ENCODE results near the gene CDC25B.
A peak's percentile ranks its signal among the peaks of the same experiment; 100 is the strongest.

The CDC25B gene

DNA sequence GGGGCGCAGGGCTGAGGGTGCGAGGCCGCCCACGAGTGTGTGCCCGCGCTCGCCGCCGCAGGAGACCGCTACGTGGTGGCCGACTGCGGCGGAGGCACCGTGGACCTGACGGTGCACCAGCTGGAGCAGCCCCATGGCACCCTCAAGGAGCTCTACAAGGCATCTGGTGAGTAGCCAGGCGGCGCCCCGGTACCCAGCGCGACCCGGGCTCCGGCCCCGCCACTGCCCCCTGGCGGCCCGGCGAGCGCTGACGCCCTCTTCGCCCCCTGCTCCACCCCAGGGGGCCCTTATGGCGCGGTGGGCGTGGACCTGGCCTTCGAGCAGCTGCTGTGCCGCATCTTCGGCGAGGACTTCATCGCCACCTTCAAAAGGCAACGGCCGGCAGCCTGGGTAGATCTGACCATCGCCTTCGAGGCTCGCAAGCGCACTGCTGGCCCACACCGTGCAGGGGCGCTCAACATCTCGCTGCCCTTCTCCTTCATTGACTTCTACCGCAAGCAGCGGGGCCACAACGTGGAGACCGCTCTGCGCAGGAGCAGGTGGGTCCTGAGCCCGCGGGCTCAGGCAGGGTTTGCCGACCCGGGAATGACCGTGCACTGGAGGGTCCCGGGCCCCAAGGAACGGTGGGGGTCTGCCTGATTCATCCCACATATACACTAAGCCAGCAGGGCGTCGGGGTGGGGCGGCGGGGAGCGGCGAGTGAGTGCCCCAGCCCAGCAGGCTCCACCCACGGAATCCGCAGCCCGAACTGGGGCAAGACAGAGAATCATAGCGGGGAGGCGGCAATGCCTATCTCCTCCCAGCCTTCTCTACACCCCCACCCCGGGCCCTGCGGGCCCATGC, 46.2 kb upstream of the CDC25B start:
- H3K4me1 ChIP-seq (ENCODE audit: control insufficient read depth, insufficient read depth, low read depth, low read length): peaks cover 23% of the 10 kb centered on the region
- peaks cover 0 to 59% of the 10 kb centered on the region in 2 experiments for H3K27me3 ChIP-seq (ENCODE audit: control insufficient read depth in 1 of 2, insufficient read depth in 1 of 2, low read length in 2 of 2)
- no peaks in the 10 kb centered on the region for H3K9me3 ChIP-seq (ENCODE audit: control insufficient read depth, low read length)
- peak overlapping the region in 1 of 2 experiments; percentile 56 for H3K18ac ChIP-seq (ENCODE audit: low read depth in 1 of 2, low read length in 2 of 2)
- DNase-seq: peak; percentile 41
- H3K36me3 ChIP-seq (ENCODE audit: control insufficient read depth in 1 of 2, insufficient read depth in 2 of 2, low read depth in 1 of 2, low read length in 2 of 2): peaks cover 19 to 26% of the 10 kb centered on the region in 2 experiments
- H2AK5ac ChIP-seq (ENCODE audit: low read length, severe bottlenecking): no peak overlapping the region
- H4K8ac ChIP-seq (ENCODE audit: low read length): peak overlapping the region; percentile 71
- no peak overlapping the region for H3K14ac ChIP-seq (ENCODE audit: low read length in 2 of 2)
- H2BK120ac ChIP-seq (ENCODE audit: low read depth, low read length): no peak overlapping the region
- H3K4me3 ChIP-seq (ENCODE audit: insufficient read depth in 1 of 2, low read depth in 1 of 2, low read length in 2 of 2): peak overlapping the region in 1 of 2 experiments; percentile 9
- peak overlapping the region; percentile 77 for H4K91ac ChIP-seq (ENCODE audit: low read length)
- no peak overlapping the region for H3K23ac ChIP-seq (ENCODE audit: low read length in 2 of 2)
- peak overlapping the region; percentile 83 for H2BK15ac ChIP-seq (ENCODE audit: low read depth, poor library complexity, severe bottlenecking)
- H3K4ac ChIP-seq (ENCODE audit: low read depth in 1 of 2, low read length in 2 of 2): peak overlapping the region in 1 of 2 experiments; percentile 58
- H3K79me1 ChIP-seq (replicated peaks; ENCODE audit: low read length, poor library complexity, severe bottlenecking): no peaks in the 10 kb centered on the region
- no peak overlapping the region for H2BK5ac ChIP-seq (ENCODE audit: low read depth, low read length, poor library complexity, severe bottlenecking)
- H2AFZ ChIP-seq (ENCODE audit: low read depth, low read length): peak overlapping the region; percentile 29
- peak overlapping the region in 1 of 2 experiments; percentile 21 for H2BK12ac ChIP-seq (ENCODE audit: low read length in 2 of 2)
- 19% methylated on average over 67 of the region's 72 CpGs for WGBS
- peak overlapping the region; percentile 9 for H3K4me2 ChIP-seq (ENCODE audit: low read length, poor library complexity, severe bottlenecking)
- no peak overlapping the region for H3K27ac ChIP-seq (ENCODE audit: low read length, poor library complexity, severe bottlenecking)
- no peak overlapping the region for H3K9ac ChIP-seq (ENCODE audit: low read length)

DNA sequence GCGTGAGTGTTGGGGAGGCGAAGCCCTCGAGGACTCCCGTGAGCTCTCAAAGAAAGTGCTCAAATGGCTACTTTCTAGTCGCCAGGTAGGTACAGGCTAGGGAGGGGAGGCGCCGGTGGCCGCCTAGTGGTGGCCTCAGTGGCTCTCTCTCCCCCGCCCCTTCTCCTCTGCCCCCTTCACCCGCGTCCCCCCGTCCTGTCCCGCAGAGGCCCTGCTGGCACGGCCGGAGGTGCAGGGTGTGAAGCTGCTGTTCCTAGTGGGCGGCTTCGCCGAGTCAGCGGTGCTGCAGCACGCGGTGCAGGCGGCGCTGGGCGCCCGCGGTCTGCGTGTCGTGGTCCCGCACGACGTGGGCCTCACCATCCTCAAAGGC, 44.8 kb upstream of the CDC25B start:
- Histone ChIP-seq H2BK12ac (ENCODE audit: low read length in 2 of 2) (no peak overlapping the region), H3K4ac (ENCODE audit: low read depth in 1 of 2, low read length in 2 of 2) (no peak overlapping the region)
- 76% methylated on average over 24 of the region's 31 CpGs for WGBS

DNA sequence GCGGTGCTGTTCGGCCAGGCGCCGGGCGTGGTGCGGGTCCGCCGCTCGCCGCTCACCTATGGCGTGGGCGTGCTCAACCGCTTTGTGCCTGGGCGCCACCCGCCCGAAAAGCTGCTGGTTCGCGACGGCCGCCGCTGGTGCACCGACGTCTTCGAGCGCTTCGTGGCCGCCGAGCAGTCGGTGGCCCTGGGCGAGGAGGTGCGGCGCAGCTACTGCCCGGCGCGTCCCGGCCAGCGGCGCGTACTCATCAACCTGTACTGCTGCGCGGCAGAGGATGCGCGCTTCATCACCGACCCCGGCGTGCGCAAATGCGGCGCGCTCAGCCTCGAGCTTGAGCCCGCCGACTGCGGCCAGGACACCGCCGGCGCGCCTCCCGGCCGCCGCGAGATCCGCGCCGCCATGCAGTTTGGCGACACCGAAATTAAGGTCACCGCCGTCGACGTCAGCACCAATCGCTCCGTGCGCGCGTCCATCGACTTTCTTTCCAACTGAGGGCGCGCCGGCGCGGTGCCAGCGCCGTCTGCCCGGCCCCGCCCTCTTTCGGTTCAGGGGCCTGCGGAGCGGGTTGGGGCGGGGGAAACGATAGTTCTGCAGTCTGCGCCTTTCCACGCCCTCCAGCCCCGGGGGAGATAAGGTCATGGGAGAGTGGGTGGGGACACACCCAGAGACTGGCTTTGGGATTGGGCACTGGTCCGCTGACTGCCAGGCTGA, 44.3 kb upstream of the CDC25B start:
- no peak overlapping the region for H3K9ac ChIP-seq (ENCODE audit: low read length)
- DNase-seq: peak; percentile 37

More for the DNA sequence above, 44.8 kb upstream of the CDC25B start:
- no peak overlapping the region for H3K14ac ChIP-seq (ENCODE audit: low read length in 2 of 2)
- H3K9me3 ChIP-seq (ENCODE audit: control insufficient read depth, low read length): no peaks in the 10 kb centered on the region
- H2BK120ac ChIP-seq (ENCODE audit: low read depth, low read length): no peak overlapping the region
- H3K9ac ChIP-seq (ENCODE audit: low read length): no peak overlapping the region
- no peak overlapping the region for H2BK5ac ChIP-seq (ENCODE audit: low read depth, low read length, poor library complexity, severe bottlenecking)
- H4K91ac ChIP-seq (ENCODE audit: low read length): no peak overlapping the region
- H3K4me1 ChIP-seq (ENCODE audit: control insufficient read depth, insufficient read depth, low read depth, low read length): peaks cover 19% of the 10 kb centered on the region
- no peak overlapping the region for H3K27ac ChIP-seq (ENCODE audit: low read length, poor library complexity, severe bottlenecking)
- peak overlapping the region; percentile 12 for H4K8ac ChIP-seq (ENCODE audit: low read length)
- no peak overlapping the region for H2AFZ ChIP-seq (ENCODE audit: low read depth, low read length)
- no peak overlapping the region for H2BK15ac ChIP-seq (ENCODE audit: low read depth, poor library complexity, severe bottlenecking)
- no peak for DNase-seq
- H2AK5ac ChIP-seq (ENCODE audit: low read length, severe bottlenecking): no peak overlapping the region
- peaks cover 2% of the 10 kb centered on the region for H3K79me1 ChIP-seq (replicated peaks; ENCODE audit: low read length, poor library complexity, severe bottlenecking)
- no peak overlapping the region for H3K23ac ChIP-seq (ENCODE audit: low read length in 2 of 2)
- no peak overlapping the region for H3K18ac ChIP-seq (ENCODE audit: low read depth in 1 of 2, low read length in 2 of 2)
- peaks cover 0 to 47% of the 10 kb centered on the region in 2 experiments for H3K27me3 ChIP-seq (ENCODE audit: control insufficient read depth in 1 of 2, insufficient read depth in 1 of 2, low read length in 2 of 2)
- no peak overlapping the region for H3K4me2 ChIP-seq (ENCODE audit: low read length, poor library complexity, severe bottlenecking)
- peaks cover 32 to 40% of the 10 kb centered on the region in 2 experiments for H3K36me3 ChIP-seq (ENCODE audit: control insufficient read depth in 1 of 2, insufficient read depth in 2 of 2, low read depth in 1 of 2, low read length in 2 of 2)
- H3K4me3 ChIP-seq (ENCODE audit: insufficient read depth in 1 of 2, low read depth in 1 of 2, low read length in 2 of 2): peak overlapping the region in 1 of 2 experiments; percentile 9

DNA sequence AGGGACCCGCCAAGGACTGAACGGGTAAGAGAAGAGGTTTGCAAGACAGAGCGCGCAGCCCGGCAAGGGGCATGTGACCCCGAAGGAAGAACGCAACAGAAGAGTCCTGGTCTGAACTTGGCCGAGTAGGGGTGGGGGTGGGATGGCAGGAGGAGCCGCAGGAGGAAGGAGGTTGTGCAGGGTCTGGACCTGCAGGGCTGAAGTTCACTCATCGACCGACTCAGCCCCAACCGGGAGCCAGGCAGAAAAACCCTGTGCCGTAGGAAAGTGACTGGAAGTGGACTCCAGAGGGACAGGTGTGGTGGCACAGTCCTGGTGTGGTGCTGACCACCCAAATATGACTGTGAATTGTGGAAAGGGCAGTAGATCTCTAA, 43.7 kb upstream of the CDC25B start:
- H2AK5ac ChIP-seq (ENCODE audit: low read length, severe bottlenecking): no peak overlapping the region
- DNase-seq: no peak
- H3K4ac ChIP-seq (ENCODE audit: low read depth in 1 of 2, low read length in 2 of 2): no peak overlapping the region
- no peak overlapping the region for H2AFZ ChIP-seq (ENCODE audit: low read depth, low read length)
- H3K14ac ChIP-seq (ENCODE audit: low read length in 2 of 2): no peak overlapping the region
- no peak overlapping the region for H3K23ac ChIP-seq (ENCODE audit: low read length in 2 of 2)
- H3K36me3 ChIP-seq (ENCODE audit: control insufficient read depth in 1 of 2, insufficient read depth in 2 of 2, low read depth in 1 of 2, low read length in 2 of 2): peaks cover 37 to 42% of the 10 kb centered on the region in 2 experiments
- H3K18ac ChIP-seq (ENCODE audit: low read depth in 1 of 2, low read length in 2 of 2): no peak overlapping the region
- peaks cover 19% of the 10 kb centered on the region for H3K4me1 ChIP-seq (ENCODE audit: control insufficient read depth, insufficient read depth, low read depth, low read length)
- no peak overlapping the region for H2BK15ac ChIP-seq (ENCODE audit: low read depth, poor library complexity, severe bottlenecking)
- H3K4me2 ChIP-seq (ENCODE audit: low read length, poor library complexity, severe bottlenecking): peak overlapping the region; percentile 42
- H3K4me3 ChIP-seq (ENCODE audit: insufficient read depth in 1 of 2, low read depth in 1 of 2, low read length in 2 of 2): no peak overlapping the region
- H4K8ac ChIP-seq (ENCODE audit: low read length): no peak overlapping the region
- no peak overlapping the region for H2BK120ac ChIP-seq (ENCODE audit: low read depth, low read length)
- WGBS: 62% methylated on average over 13 of the region's 13 CpGs
- no peak overlapping the region for H2BK5ac ChIP-seq (ENCODE audit: low read depth, low read length, poor library complexity, severe bottlenecking)
- no peak overlapping the region for H4K91ac ChIP-seq (ENCODE audit: low read length)
- no peak overlapping the region for H2BK12ac ChIP-seq (ENCODE audit: low read length in 2 of 2)
- H3K9ac ChIP-seq (ENCODE audit: low read length): no peak overlapping the region
- H3K79me1 ChIP-seq (replicated peaks; ENCODE audit: low read length, poor library complexity, severe bottlenecking): peaks cover 2% of the 10 kb centered on the region
- peaks cover 0 to 38% of the 10 kb centered on the region in 2 experiments for H3K27me3 ChIP-seq (ENCODE audit: control insufficient read depth in 1 of 2, insufficient read depth in 1 of 2, low read length in 2 of 2)
- no peaks in the 10 kb centered on the region for H3K9me3 ChIP-seq (ENCODE audit: control insufficient read depth, low read length)
- no peak overlapping the region for H3K27ac ChIP-seq (ENCODE audit: low read length, poor library complexity, severe bottlenecking)

More for the DNA sequence above, 44.3 kb upstream of the CDC25B start:
- H3K27ac ChIP-seq (ENCODE audit: low read length, poor library complexity, severe bottlenecking): no peak overlapping the region
- H2AK5ac ChIP-seq (ENCODE audit: low read length, severe bottlenecking): no peak overlapping the region
- H3K4me1 ChIP-seq (ENCODE audit: control insufficient read depth, insufficient read depth, low read depth, low read length): peaks cover 19% of the 10 kb centered on the region
- H3K9me3 ChIP-seq (ENCODE audit: control insufficient read depth, low read length): no peaks in the 10 kb centered on the region
- no peak overlapping the region for H3K18ac ChIP-seq (ENCODE audit: low read depth in 1 of 2, low read length in 2 of 2)
- 68% methylated on average over 94 of the region's 95 CpGs for WGBS
- H2BK15ac ChIP-seq (ENCODE audit: low read depth, poor library complexity, severe bottlenecking): no peak overlapping the region
- peaks cover 0 to 43% of the 10 kb centered on the region in 2 experiments for H3K27me3 ChIP-seq (ENCODE audit: control insufficient read depth in 1 of 2, insufficient read depth in 1 of 2, low read length in 2 of 2)
- no peak overlapping the region for H3K4ac ChIP-seq (ENCODE audit: low read depth in 1 of 2, low read length in 2 of 2)
- no peak overlapping the region for H2BK5ac ChIP-seq (ENCODE audit: low read depth, low read length, poor library complexity, severe bottlenecking)
- H3K23ac ChIP-seq (ENCODE audit: low read length in 2 of 2): peak overlapping the region; percentile 3 to 28
- H3K36me3 ChIP-seq (ENCODE audit: control insufficient read depth in 1 of 2, insufficient read depth in 2 of 2, low read depth in 1 of 2, low read length in 2 of 2): peaks cover 37 to 42% of the 10 kb centered on the region in 2 experiments
- peak overlapping the region; percentile 12 for H4K8ac ChIP-seq (ENCODE audit: low read length)
- no peak overlapping the region for H2BK120ac ChIP-seq (ENCODE audit: low read depth, low read length)
- peaks cover 2% of the 10 kb centered on the region for H3K79me1 ChIP-seq (replicated peaks; ENCODE audit: low read length, poor library complexity, severe bottlenecking)
- no peak overlapping the region for H3K14ac ChIP-seq (ENCODE audit: low read length in 2 of 2)
- H3K4me3 ChIP-seq (ENCODE audit: insufficient read depth in 1 of 2, low read depth in 1 of 2, low read length in 2 of 2): peak overlapping the region in 1 of 2 experiments; percentile 16
- peak overlapping the region; percentile 42 for H3K4me2 ChIP-seq (ENCODE audit: low read length, poor library complexity, severe bottlenecking)
- H4K91ac ChIP-seq (ENCODE audit: low read length): no peak overlapping the region
- no peak overlapping the region for H2BK12ac ChIP-seq (ENCODE audit: low read length in 2 of 2)
- no peak overlapping the region for H2AFZ ChIP-seq (ENCODE audit: low read depth, low read length)

All from mesenchymal stem cell (in vitro differentiated cells and primary cell).